ENCODE data around the gene RBFOX1. TPM values are rescaled to one million over a fixed set of nuclear protein-coding genes. Genes with fewer than 3 reads are reported as not detected.

Gene RBFOX1
- total and polyA plus RNA-seq, 2 donors (not counting 1 experiment from before 2014, with no cell fraction given) = not detected

GRCh38 chr16:7583396-7583795 is 250.8 kb downstream of the RBFOX1 start:
- Mint-ChIP-seq H3K4me3 (no peak overlapping the region), H3K4me1 (no peaks in the 10 kb centered on the region), H3K9me3 (ENCODE audit: insufficient read depth) (peaks cover 4% of the 10 kb centered on the region), H3K27ac (no peak overlapping the region), H3K27me3 (no peaks in the 10 kb centered on the region)
- ChIA-PET POLR2A (no interaction called here), CTCF (no interaction called here)
- Histone ChIP-seq H3K4me1 (ENCODE audit: control insufficient read depth in 2 of 2, insufficient read depth in 2 of 2, low read length in 2 of 2) (no peaks in the 10 kb centered on the region), H3K27me3 (replicated peaks in 1 of 4; ENCODE audit: control extremely low read depth in 1 of 4, control insufficient read depth in 3 of 4, insufficient read depth in 4 of 4, low read length in 3 of 4) (no peaks in the 10 kb centered on the region), H3K4me2 (replicated peaks; ENCODE audit: low read depth, low read length, poor library complexity, severe bottlenecking) (no peak overlapping the region), H3K4me3 (ENCODE audit: control extremely low read depth in 1 of 5, extremely low read depth in 1 of 5, insufficient read depth in 1 of 5, low read depth in 2 of 5, low read length in 4 of 5) (no peak overlapping the region), H4K20me1 (ENCODE audit: control insufficient read depth, insufficient read depth, low read length, poor library complexity, severe bottlenecking) (no peaks in the 10 kb centered on the region), H3K79me2 (ENCODE audit: control insufficient read depth, insufficient read depth, low read length) (no peaks in the 10 kb centered on the region), H2AFZ (ENCODE audit: insufficient read depth, low read depth, low read length, poor library complexity, severe bottlenecking) (no peak overlapping the region), H3K36me3 (replicated peaks in 1 of 2; ENCODE audit: control extremely low read depth in 1 of 2, control insufficient read depth in 1 of 2, extremely low read depth in 1 of 2, insufficient read depth in 2 of 2, low read length in 1 of 2) (no peaks in the 10 kb centered on the region), H3K27ac (ENCODE audit: low read length in 2 of 2) (no peak overlapping the region), H3K9me3 (ENCODE audit: control extremely low read depth in 1 of 3, control insufficient read depth in 2 of 3, insufficient read depth in 1 of 3, low read length in 2 of 3) (peaks cover 0 to 3% (median 0%) of the 10 kb centered on the region in 3 donors), H3K9ac (ENCODE audit: low read length) (no peak overlapping the region)
- WGBS (ENCODE audit: insufficient coverage) = 100% methylated on average over 2 of the region's 4 CpGs
- intact Hi-C loops (cut with micrococcal nuclease) = no loop called here
- DNase-seq (no peak), ATAC-seq (ENCODE audit: low read depth) (no peak)
- TF ChIP-seq, protein P1, sequence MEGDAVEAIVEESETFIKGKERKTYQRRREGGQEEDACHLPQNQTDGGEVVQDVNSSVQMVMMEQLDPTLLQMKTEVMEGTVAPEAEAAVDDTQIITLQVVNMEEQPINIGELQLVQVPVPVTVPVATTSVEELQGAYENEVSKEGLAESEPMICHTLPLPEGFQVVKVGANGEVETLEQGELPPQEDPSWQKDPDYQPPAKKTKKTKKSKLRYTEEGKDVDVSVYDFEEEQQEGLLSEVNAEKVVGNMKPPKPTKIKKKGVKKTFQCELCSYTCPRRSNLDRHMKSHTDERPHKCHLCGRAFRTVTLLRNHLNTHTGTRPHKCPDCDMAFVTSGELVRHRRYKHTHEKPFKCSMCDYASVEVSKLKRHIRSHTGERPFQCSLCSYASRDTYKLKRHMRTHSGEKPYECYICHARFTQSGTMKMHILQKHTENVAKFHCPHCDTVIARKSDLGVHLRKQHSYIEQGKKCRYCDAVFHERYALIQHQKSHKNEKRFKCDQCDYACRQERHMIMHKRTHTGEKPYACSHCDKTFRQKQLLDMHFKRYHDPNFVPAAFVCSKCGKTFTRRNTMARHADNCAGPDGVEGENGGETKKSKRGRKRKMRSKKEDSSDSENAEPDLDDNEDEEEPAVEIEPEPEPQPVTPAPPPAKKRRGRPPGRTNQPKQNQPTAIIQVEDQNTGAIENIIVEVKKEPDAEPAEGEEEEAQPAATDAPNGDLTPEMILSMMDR (IDR thresholded peaks at IDR 0.05) = no peak
- TF ChIP-seq EZH2 (IDR thresholded peaks at IDR 0.05; ENCODE audit: borderline replicate concordance, insufficient read depth, low read depth, low read length, poor library complexity, severe bottlenecking) = no peak

DNA sequence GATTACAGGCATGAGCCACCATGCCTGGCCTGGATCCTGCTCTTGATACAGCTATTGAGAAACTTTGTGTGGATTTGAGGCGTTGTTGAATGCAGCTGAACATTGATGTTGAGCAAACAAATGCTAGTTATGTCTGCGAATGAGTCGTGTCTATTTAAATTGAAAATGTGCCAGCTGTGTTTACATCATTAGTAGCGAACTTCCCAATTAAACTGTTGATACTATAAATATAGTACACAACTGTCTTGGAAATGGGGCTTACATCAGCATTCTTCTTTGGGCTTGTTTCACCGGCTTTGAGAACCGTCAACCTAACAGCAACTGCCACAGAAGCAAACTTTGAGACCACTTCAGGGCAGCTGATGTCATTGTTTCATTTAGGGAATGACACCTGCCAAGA is 251.9 kb downstream of the RBFOX1 start:
- intact Hi-C loops (cut with micrococcal nuclease) = no loop called here
- DNase-seq = no peak
- TF ChIP-seq, protein P1 (IDR thresholded peaks at IDR 0.05) = no peak
- TF ChIP-seq EZH2 (IDR thresholded peaks at IDR 0.05; ENCODE audit: borderline replicate concordance, insufficient read depth, low read depth, low read length, poor library complexity, severe bottlenecking) = no peak

More for the DNA sequence above, 251.9 kb downstream of the RBFOX1 start:
- Histone ChIP-seq H3K36me3 (replicated peaks in 1 of 2; ENCODE audit: control extremely low read depth in 1 of 2, control insufficient read depth in 1 of 2, extremely low read depth in 1 of 2, insufficient read depth in 2 of 2, low read length in 1 of 2) (no peaks in the 10 kb centered on the region), H2AFZ (ENCODE audit: insufficient read depth, low read depth, low read length, poor library complexity, severe bottlenecking) (no peak overlapping the region), H3K4me3 (ENCODE audit: control extremely low read depth in 1 of 5, extremely low read depth in 1 of 5, insufficient read depth in 1 of 5, low read depth in 2 of 5, low read length in 4 of 5) (no peak overlapping the region), H3K27ac (ENCODE audit: low read length in 2 of 2) (no peak overlapping the region), H3K4me2 (replicated peaks; ENCODE audit: low read depth, low read length, poor library complexity, severe bottlenecking) (no peak overlapping the region), H4K20me1 (ENCODE audit: control insufficient read depth, insufficient read depth, low read length, poor library complexity, severe bottlenecking) (no peaks in the 10 kb centered on the region), H3K27me3 (replicated peaks in 1 of 4; ENCODE audit: control extremely low read depth in 1 of 4, control insufficient read depth in 3 of 4, insufficient read depth in 4 of 4, low read length in 3 of 4) (no peaks in the 10 kb centered on the region), H3K9me3 (ENCODE audit: control extremely low read depth in 1 of 3, control insufficient read depth in 2 of 3, insufficient read depth in 1 of 3, low read length in 2 of 3) (peaks cover 0 to 3% (median 0%) of the 10 kb centered on the region in 3 donors), H3K9ac (ENCODE audit: low read length) (no peak overlapping the region), H3K79me2 (ENCODE audit: control insufficient read depth, insufficient read depth, low read length) (no peaks in the 10 kb centered on the region), H3K4me1 (ENCODE audit: control insufficient read depth in 2 of 2, insufficient read depth in 2 of 2, low read length in 2 of 2) (no peaks in the 10 kb centered on the region)
- Mint-ChIP-seq H3K4me3 (no peak overlapping the region), H3K27me3 (no peaks in the 10 kb centered on the region), H3K27ac (no peak overlapping the region), H3K9me3 (ENCODE audit: insufficient read depth) (peaks cover 4% of the 10 kb centered on the region), H3K4me1 (no peaks in the 10 kb centered on the region)
- ChIA-PET POLR2A (no interaction called here), CTCF (no interaction called here)
- WGBS (ENCODE audit: insufficient coverage) = 83% methylated on average over 1 of the region's 6 CpGs
- no peak for ATAC-seq (ENCODE audit: low read depth)
